Body of pancreas (tissue), 4 donors: ENCODE results near the gene GSC2.

Source experiments
- CTCF ChIP-seq, 7 experiments: fragments of 450-650 bp in 4 of 7; fragments of 200-600 bp in 3 of 7; sonication (generic) in 3 of 7; IDR thresholded peaks; one replicate each; pipeline ENCODE4 v1.5.1; 2016 to 2019; ENCODE audit warnings: antibody characterized with exemption in 7 of 7
- POLR2A ChIP-seq, 3 donors: fragments of 450-650 bp; IDR thresholded peaks; one replicate each; pipeline ENCODE4 v1.6.1; 2016; ENCODE audit warnings: antibody characterized with exemption in 3 of 3, mild to moderate bottlenecking in 2 of 3

- TF ChIP-seq CTCF (IDR thresholded peaks at IDR 0.05) (no peak), POLR2A (IDR thresholded peaks at IDR 0.05) (no peak)
Measured at GRCh38 chr22:19128009-19128401, 22.1 kb downstream of the GSC2 start.
